ENCODE results near the gene DAAM1. TPM values are rescaled to one million over a fixed set of nuclear protein-coding genes. Genes with fewer than 3 reads are reported as not detected.

DAAM1 gene
- total RNA-seq, 2 donors from 2014 or later: 94.0 to 99.4 TPM

GRCh38 chr14:59208224-59208814 is 19.9 kb downstream of the DAAM1 start:
- Histone ChIP-seq H3K4me1 (ENCODE audit: control insufficient read depth, insufficient read depth, low read length) (peaks cover 1% of the 10 kb centered on the region), H3K9me3 (ENCODE audit: control insufficient read depth, low read length) (no peaks in the 10 kb centered on the region), H3K27ac (ENCODE audit: low read depth, low read length) (no peak overlapping the region), H3K4me3 (ENCODE audit: low read length) (no peak overlapping the region), H3K27me3 (ENCODE audit: control insufficient read depth, insufficient read depth, low read length, poor library complexity, severe bottlenecking) (no peaks in the 10 kb centered on the region), H3K9ac (ENCODE audit: extremely low read depth, low read length, poor library complexity, severe bottlenecking) (no peak overlapping the region), H3K36me3 (ENCODE audit: control insufficient read depth, insufficient read depth, low read length) (peaks cover 4% of the 10 kb centered on the region)
- no peak for DNase-seq
- H3K4me1 Mint-ChIP-seq: peaks cover 21% of the 10 kb centered on the region
- TF ChIP-seq CTCF (conservative IDR thresholded peaks at IDR 0.05): no peak
- H3K27me3 Mint-ChIP-seq (ENCODE audit: insufficient read depth): no peaks in the 10 kb centered on the region
- no peak overlapping the region for H3K27ac Mint-ChIP-seq
- no peak overlapping the region for H3K4me3 Mint-ChIP-seq
- 92 to 93% methylated on average over 3 to 6 of the region's 6 CpGs for WGBS, 2 experiments (ENCODE audit: insufficient coverage in 1 of 2, insufficient read length in 1 of 2)
- no peaks in the 10 kb centered on the region for H3K9me3 Mint-ChIP-seq
- H3K36me3 Mint-ChIP-seq (ENCODE audit: low read depth): peaks cover 6% of the 10 kb centered on the region

GRCh38 chr14:59208954-59209353 is 20.5 kb downstream of the DAAM1 start:
- H3K4me1 ChIP-seq (ENCODE audit: control insufficient read depth, insufficient read depth, low read length): peaks cover 4% of the 10 kb centered on the region
- peaks cover 28% of the 10 kb centered on the region for H3K4me1 Mint-ChIP-seq
- 94 to 100% methylated on average over 1 of the region's 1 CpG for WGBS, 2 experiments (ENCODE audit: insufficient coverage in 1 of 2, insufficient read length in 1 of 2)
- H3K27me3 Mint-ChIP-seq (ENCODE audit: insufficient read depth): no peaks in the 10 kb centered on the region
- no peaks in the 10 kb centered on the region for H3K27me3 ChIP-seq (ENCODE audit: control insufficient read depth, insufficient read depth, low read length, poor library complexity, severe bottlenecking)
- no peak overlapping the region for H3K4me3 Mint-ChIP-seq
- no peak overlapping the region for H3K27ac ChIP-seq (ENCODE audit: low read depth, low read length)
- H3K9me3 ChIP-seq (ENCODE audit: control insufficient read depth, low read length): no peaks in the 10 kb centered on the region
- peaks cover 4% of the 10 kb centered on the region for H3K36me3 ChIP-seq (ENCODE audit: control insufficient read depth, insufficient read depth, low read length)
- no peaks in the 10 kb centered on the region for H3K9me3 Mint-ChIP-seq
- no peak overlapping the region for H3K9ac ChIP-seq (ENCODE audit: extremely low read depth, low read length, poor library complexity, severe bottlenecking)
- DNase-seq: no peak
- no peak overlapping the region for H3K27ac Mint-ChIP-seq
- H3K36me3 Mint-ChIP-seq (ENCODE audit: low read depth): peaks cover 6% of the 10 kb centered on the region
- no peak for TF ChIP-seq CTCF (conservative IDR thresholded peaks at IDR 0.05)
- H3K4me3 ChIP-seq (ENCODE audit: low read length): no peak overlapping the region

- Histone ChIP-seq H3K9ac (ENCODE audit: extremely low read depth, low read length, poor library complexity, severe bottlenecking) (no peak overlapping the region), H3K4me3 (ENCODE audit: low read length) (no peak overlapping the region), H3K4me1 (ENCODE audit: control insufficient read depth, insufficient read depth, low read length) (peaks cover 8% of the 10 kb centered on the region), H3K27me3 (ENCODE audit: control insufficient read depth, insufficient read depth, low read length, poor library complexity, severe bottlenecking) (no peaks in the 10 kb centered on the region), H3K36me3 (ENCODE audit: control insufficient read depth, insufficient read depth, low read length) (peaks cover 4% of the 10 kb centered on the region), H3K27ac (ENCODE audit: low read depth, low read length) (no peak overlapping the region), H3K9me3 (ENCODE audit: control insufficient read depth, low read length) (no peaks in the 10 kb centered on the region)
- Mint-ChIP-seq H3K9me3 (no peaks in the 10 kb centered on the region), H3K36me3 (ENCODE audit: low read depth) (peaks cover 5% of the 10 kb centered on the region), H3K4me3 (no peak overlapping the region), H3K27me3 (ENCODE audit: insufficient read depth) (no peaks in the 10 kb centered on the region), H3K4me1 (peaks cover 38% of the 10 kb centered on the region), H3K27ac (no peak overlapping the region)
- TF ChIP-seq CTCF (conservative IDR thresholded peaks at IDR 0.05): no peak
- no peak for DNase-seq
Observed at GRCh38 chr14:59210621-59211020, 22.2 kb downstream of the DAAM1 start.

All from endodermal cell (in vitro differentiated cells).